Measurements from ENCODE around the gene MTMR6. TPM values are rescaled to one million over a fixed set of nuclear protein-coding genes. Genes with fewer than 3 reads are reported as not detected.

MTMR6 gene
- total RNA-seq, 1 experiment from 2014 or later: 9.7 TPM

DNA sequence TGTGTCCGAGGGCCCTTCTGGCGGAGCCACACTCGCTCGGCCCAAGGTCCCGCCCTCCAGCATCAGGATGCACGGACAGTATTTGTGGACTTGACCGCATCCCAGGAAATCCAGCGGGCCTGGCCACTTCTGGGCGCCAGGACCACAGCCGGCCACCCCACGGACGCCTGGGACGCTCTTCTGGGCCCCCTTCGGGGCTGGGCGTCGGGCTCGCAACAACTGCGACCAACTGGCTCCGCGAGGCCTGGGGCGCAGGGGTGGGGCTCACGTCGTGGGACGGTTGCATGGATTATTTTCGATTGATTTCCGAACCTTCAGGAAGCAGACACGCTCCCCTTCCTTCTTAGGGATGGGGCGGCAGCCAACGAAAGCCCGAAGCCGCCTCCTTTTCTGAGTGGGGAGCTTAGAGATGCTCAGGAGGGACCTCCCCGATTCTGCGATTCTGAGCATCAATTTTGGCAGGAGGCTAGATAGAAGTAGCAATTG is 13.6 kb upstream of the MTMR6 start:
- Histone ChIP-seq H3K36me3 (ENCODE audit: control insufficient read depth, insufficient read depth, low read length) (peaks cover 6% of the 10 kb centered on the region), H3K9me3 (ENCODE audit: control insufficient read depth, insufficient read depth, low read depth, low read length) (no peaks in the 10 kb centered on the region), H3K27ac (ENCODE audit: low read length) (peak overlapping the region; percentile 89), H3K4me1 (ENCODE audit: control insufficient read depth, insufficient read depth, low read length) (peaks cover 4% of the 10 kb centered on the region; the same call in 1 of the 2 replicates), H3K27me3 (ENCODE audit: control insufficient read depth, insufficient read depth, low read length) (no peaks in the 10 kb centered on the region), H3K4me3 (ENCODE audit: low read depth in 2 of 2, low read length in 2 of 2) (peak overlapping the region; percentile 92 to 96)
- ChIA-PET CTCF (no interaction called here), POLR2A (interaction anchor here (0.7 kb wide), 1 partner anchor 14 kb away, joined by 3 read pairs; no protein-coding TSS in a partner anchor)
- in situ Hi-C loops (cut with HindIII; ENCODE audit: low pct_unique_long_range_greater_than_20kb, low sequenced_read_pairs) (no loop called here), intact Hi-C loops (cut with micrococcal nuclease; ENCODE audit: unreplicated experiment) (no loop called here)
- ATAC-seq (no peak), DNase-seq (ENCODE audit: low read depth, low spot score) (no peak)
- TF ChIP-seq, protein P1, sequence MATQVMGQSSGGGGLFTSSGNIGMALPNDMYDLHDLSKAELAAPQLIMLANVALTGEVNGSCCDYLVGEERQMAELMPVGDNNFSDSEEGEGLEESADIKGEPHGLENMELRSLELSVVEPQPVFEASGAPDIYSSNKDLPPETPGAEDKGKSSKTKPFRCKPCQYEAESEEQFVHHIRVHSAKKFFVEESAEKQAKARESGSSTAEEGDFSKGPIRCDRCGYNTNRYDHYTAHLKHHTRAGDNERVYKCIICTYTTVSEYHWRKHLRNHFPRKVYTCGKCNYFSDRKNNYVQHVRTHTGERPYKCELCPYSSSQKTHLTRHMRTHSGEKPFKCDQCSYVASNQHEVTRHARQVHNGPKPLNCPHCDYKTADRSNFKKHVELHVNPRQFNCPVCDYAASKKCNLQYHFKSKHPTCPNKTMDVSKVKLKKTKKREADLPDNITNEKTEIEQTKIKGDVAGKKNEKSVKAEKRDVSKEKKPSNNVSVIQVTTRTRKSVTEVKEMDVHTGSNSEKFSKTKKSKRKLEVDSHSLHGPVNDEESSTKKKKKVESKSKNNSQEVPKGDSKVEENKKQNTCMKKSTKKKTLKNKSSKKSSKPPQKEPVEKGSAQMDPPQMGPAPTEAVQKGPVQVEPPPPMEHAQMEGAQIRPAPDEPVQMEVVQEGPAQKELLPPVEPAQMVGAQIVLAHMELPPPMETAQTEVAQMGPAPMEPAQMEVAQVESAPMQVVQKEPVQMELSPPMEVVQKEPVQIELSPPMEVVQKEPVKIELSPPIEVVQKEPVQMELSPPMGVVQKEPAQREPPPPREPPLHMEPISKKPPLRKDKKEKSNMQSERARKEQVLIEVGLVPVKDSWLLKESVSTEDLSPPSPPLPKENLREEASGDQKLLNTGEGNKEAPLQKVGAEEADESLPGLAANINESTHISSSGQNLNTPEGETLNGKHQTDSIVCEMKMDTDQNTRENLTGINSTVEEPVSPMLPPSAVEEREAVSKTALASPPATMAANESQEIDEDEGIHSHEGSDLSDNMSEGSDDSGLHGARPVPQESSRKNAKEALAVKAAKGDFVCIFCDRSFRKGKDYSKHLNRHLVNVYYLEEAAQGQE (IDR thresholded peaks at IDR 0.05; ENCODE audit: insufficient read depth in 1 of 2, low read depth in 2 of 2, low read length in 1 of 2): no peak
- TF ChIP-seq, protein P2, sequence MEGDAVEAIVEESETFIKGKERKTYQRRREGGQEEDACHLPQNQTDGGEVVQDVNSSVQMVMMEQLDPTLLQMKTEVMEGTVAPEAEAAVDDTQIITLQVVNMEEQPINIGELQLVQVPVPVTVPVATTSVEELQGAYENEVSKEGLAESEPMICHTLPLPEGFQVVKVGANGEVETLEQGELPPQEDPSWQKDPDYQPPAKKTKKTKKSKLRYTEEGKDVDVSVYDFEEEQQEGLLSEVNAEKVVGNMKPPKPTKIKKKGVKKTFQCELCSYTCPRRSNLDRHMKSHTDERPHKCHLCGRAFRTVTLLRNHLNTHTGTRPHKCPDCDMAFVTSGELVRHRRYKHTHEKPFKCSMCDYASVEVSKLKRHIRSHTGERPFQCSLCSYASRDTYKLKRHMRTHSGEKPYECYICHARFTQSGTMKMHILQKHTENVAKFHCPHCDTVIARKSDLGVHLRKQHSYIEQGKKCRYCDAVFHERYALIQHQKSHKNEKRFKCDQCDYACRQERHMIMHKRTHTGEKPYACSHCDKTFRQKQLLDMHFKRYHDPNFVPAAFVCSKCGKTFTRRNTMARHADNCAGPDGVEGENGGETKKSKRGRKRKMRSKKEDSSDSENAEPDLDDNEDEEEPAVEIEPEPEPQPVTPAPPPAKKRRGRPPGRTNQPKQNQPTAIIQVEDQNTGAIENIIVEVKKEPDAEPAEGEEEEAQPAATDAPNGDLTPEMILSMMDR (IDR thresholded peaks at IDR 0.05): no peak
- TF ChIP-seq TCF7L2 (IDR thresholded peaks at IDR 0.05; ENCODE audit: low read depth, low read length) (no peak), SIN3A (IDR thresholded peaks at IDR 0.05; ENCODE audit: borderline replicate concordance, insufficient read depth, low read depth, low read length) (no peak), POLR2AphosphoS5 (IDR thresholded peaks at IDR 0.05; ENCODE audit: low read depth, low read length) (no peak)
- BruUV-seq (replicated peaks): no TSS peak

DNA sequence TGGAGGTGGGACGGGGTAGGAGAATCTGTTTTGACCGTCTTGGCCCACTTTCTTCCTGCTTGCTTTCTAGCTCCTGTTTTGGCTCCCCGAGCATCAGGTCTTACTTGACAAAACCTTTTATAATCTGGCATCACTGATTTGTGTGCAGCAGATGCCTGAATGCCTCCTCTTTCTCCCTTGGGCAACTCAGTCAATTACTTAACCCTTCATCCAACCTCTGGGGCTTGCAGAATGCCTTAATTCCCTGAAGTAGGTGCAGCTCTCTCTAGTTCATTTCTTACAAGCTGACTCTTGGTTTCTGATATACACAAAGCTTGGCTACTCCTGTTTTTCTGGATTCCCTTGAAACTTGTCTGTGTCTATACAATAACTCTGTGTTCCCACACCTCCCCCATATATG is 8.4 kb upstream of the MTMR6 start:
- H3K27me3 ChIP-seq (ENCODE audit: control insufficient read depth, insufficient read depth, low read length): no peaks in the 10 kb centered on the region
- TF ChIP-seq, protein P2 (IDR thresholded peaks at IDR 0.05): no peak
- TF ChIP-seq POLR2AphosphoS5 (IDR thresholded peaks at IDR 0.05; ENCODE audit: low read depth, low read length): no peak
- no peak for TF ChIP-seq SIN3A (IDR thresholded peaks at IDR 0.05; ENCODE audit: borderline replicate concordance, insufficient read depth, low read depth, low read length)
- TF ChIP-seq TCF7L2 (IDR thresholded peaks at IDR 0.05; ENCODE audit: low read depth, low read length): no peak
- TF ChIP-seq, protein P1 (IDR thresholded peaks at IDR 0.05; ENCODE audit: insufficient read depth in 1 of 2, low read depth in 2 of 2, low read length in 1 of 2): no peak
- no peak overlapping the region for H3K27ac ChIP-seq (ENCODE audit: low read length)
- ATAC-seq (no peak), DNase-seq (ENCODE audit: low read depth, low spot score) (no peak)
- no peaks in the 10 kb centered on the region for H3K36me3 ChIP-seq (ENCODE audit: control insufficient read depth, insufficient read depth, low read length)
- intact Hi-C loops (cut with micrococcal nuclease; ENCODE audit: unreplicated experiment): no loop called here
- no peaks in the 10 kb centered on the region for H3K9me3 ChIP-seq (ENCODE audit: control insufficient read depth, insufficient read depth, low read depth, low read length)
- in situ Hi-C loops (cut with HindIII; ENCODE audit: low pct_unique_long_range_greater_than_20kb, low sequenced_read_pairs): no loop called here
- H3K4me3 ChIP-seq (ENCODE audit: low read depth in 2 of 2, low read length in 2 of 2): no peak overlapping the region
- BruUV-seq (replicated peaks): no TSS peak
- H3K4me1 ChIP-seq (ENCODE audit: control insufficient read depth, insufficient read depth, low read length): no peaks in the 10 kb centered on the region
- ChIA-PET CTCF (no interaction called here), POLR2A (no interaction called here)

Measured in Panc1 (cell line).